Measurements from ENCODE around the gene AMDHD2. TPM values are rescaled to one million over a fixed set of nuclear protein-coding genes. Genes with fewer than 3 reads are reported as not detected.

AMDHD2 gene
- total and polyA plus RNA-seq, 10 donors: 37.8 to 94.0 (median 70.6) TPM

- H3K27me3 ChIP-seq (replicated peaks in 1 of 7): no peaks in the 10 kb centered on the region
- no peak for DNase-seq
- H3K36me3 ChIP-seq: peaks cover 0 to 17% (median 0%) of the 10 kb centered on the region in 6 donors
- H3K27ac ChIP-seq: no peak overlapping the region
- WGBS, 5 donors: 93 to 95% (median 95%) methylated on average over 20 to 23 of the region's 23 CpGs
- TF ChIP-seq CTCF (IDR thresholded peaks at IDR 0.05 in 8 of 11, conservative IDR thresholded peaks at IDR 0.05 in 3 of 11) (no peak), POLR2AphosphoS5 (IDR thresholded peaks at IDR 0.05) (no peak), POLR2A (IDR thresholded peaks at IDR 0.05) (no peak)
- no peak overlapping the region for H3K4me3 ChIP-seq
- no peaks in the 10 kb centered on the region for H3K9me3 ChIP-seq
- intact Hi-C loops (cut with DNase I; ENCODE audit: low total_unique reads): loop anchor here (10.0 kb wide), 1 partner anchor 56 kb away; no protein-coding TSS in a partner anchor
- H3K4me1 ChIP-seq: peaks cover 7 to 37% (median 27%) of the 10 kb centered on the region in 6 donors
These were observed 29.7 kb upstream of the AMDHD2 start for GRCh38 chr16:2490190-2491105.

- Histone ChIP-seq H3K27me3 (replicated peaks in 1 of 7) (no peaks in the 10 kb centered on the region), H3K27ac (no peak overlapping the region), H3K4me1 (peaks cover 0 to 22% (median 10%) of the 10 kb centered on the region in 6 donors), H3K36me3 (peaks cover 0 to 28% (median 14%) of the 10 kb centered on the region in 6 donors), H3K4me3 (no peak overlapping the region), H3K9me3 (no peaks in the 10 kb centered on the region)
- TF ChIP-seq POLR2AphosphoS5 (IDR thresholded peaks at IDR 0.05) (no peak), POLR2A (IDR thresholded peaks at IDR 0.05) (no peak), CTCF (IDR thresholded peaks at IDR 0.05 in 8 of 11, conservative IDR thresholded peaks at IDR 0.05 in 3 of 11) (no peak)
- 93 to 97% (median 94%) methylated on average over 13 of the region's 13 CpGs for WGBS, 5 donors
- intact Hi-C loops (cut with DNase I; ENCODE audit: low total_unique reads): loop anchor here (10.0 kb wide), 1 partner anchor 57 kb away; no protein-coding TSS in a partner anchor
- no peak for DNase-seq
These were observed 27.9 kb upstream of the AMDHD2 start for GRCh38 chr16:2492292-2492691.

GRCh38 chr16:2493605-2494004, 26.6 kb upstream of the AMDHD2 start:
- Histone ChIP-seq H3K9me3 (no peaks in the 10 kb centered on the region), H3K4me3 (no peak overlapping the region), H3K36me3 (peaks cover 0 to 41% (median 15%) of the 10 kb centered on the region in 6 donors), H3K4me1 (peaks cover 0 to 16% (median 5%) of the 10 kb centered on the region in 6 donors), H3K27me3 (replicated peaks in 1 of 7) (no peaks in the 10 kb centered on the region), H3K27ac (peak overlapping the region in 1 of 8 donors; percentile 43)
- DNase-seq: no peak
- TF ChIP-seq CTCF (IDR thresholded peaks at IDR 0.05 in 8 of 11, conservative IDR thresholded peaks at IDR 0.05 in 3 of 11): no peak
- TF ChIP-seq POLR2A (IDR thresholded peaks at IDR 0.05): no peak
- TF ChIP-seq POLR2AphosphoS5 (IDR thresholded peaks at IDR 0.05): no peak
- WGBS, 5 donors: 92 to 97% (median 96%) methylated on average over 5 to 6 of the region's 6 CpGs
- intact Hi-C loops (cut with DNase I; ENCODE audit: low total_unique reads): loop anchor here (10.0 kb wide), 1 partner anchor 59 kb away; no protein-coding TSS in a partner anchor

- peaks cover 0 to 16% (median 5%) of the 10 kb centered on the region in 6 donors for H3K4me1 ChIP-seq
- peak overlapping the region in 3 of 8 donors; percentile 27 to 43 (median 32) for H3K27ac ChIP-seq
- TF ChIP-seq POLR2A (IDR thresholded peaks at IDR 0.05) (no peak), CTCF (IDR thresholded peaks at IDR 0.05 in 8 of 11, conservative IDR thresholded peaks at IDR 0.05 in 3 of 11) (no peak), POLR2AphosphoS5 (IDR thresholded peaks at IDR 0.05) (no peak)
- peaks cover 0 to 51% (median 17%) of the 10 kb centered on the region in 6 donors for H3K36me3 ChIP-seq
- H3K27me3 ChIP-seq (replicated peaks in 1 of 7): no peaks in the 10 kb centered on the region
- H3K9me3 ChIP-seq: no peaks in the 10 kb centered on the region
- H3K4me3 ChIP-seq: no peak overlapping the region
- 88 to 95% (median 94%) methylated on average over 5 of the region's 5 CpGs for WGBS, 5 donors
- no peak for DNase-seq
- intact Hi-C loops (cut with DNase I; ENCODE audit: low total_unique reads): loop anchor here (10.0 kb wide), 1 partner anchor 60 kb away; no protein-coding TSS in a partner anchor
These were observed 25.6 kb upstream of the AMDHD2 start for GRCh38 chr16:2494616-2495015.
